HEK293T (cell line): ENCODE results near the gene TKTL1.

ENCODE experiments used
- CTBP1 ChIP-seq: fragments of 450-650 bp; IDR thresholded peaks from 2 replicates; pipeline ENCODE4 v1.6.1; 2016; ENCODE audit warnings: borderline replicate concordance
- NFRKB ChIP-seq: fragments of 450-650 bp; IDR thresholded peaks from 2 replicates; pipeline ENCODE4 v1.6.1; 2016; ENCODE audit warnings: mild to moderate bottlenecking, moderate library complexity

- TF ChIP-seq CTBP1 (no peak), NFRKB (no peak)
Measured at GRCh38 chrX:154349359-154349935, 53.9 kb downstream of the TKTL1 start.
